IPS-NIHi11 (cell line): ENCODE results near the gene DOP1B.

Experiments
- DNase-seq: peaks from one replicate; pipeline ENCODE4 v3.0.0; 2012; ENCODE audit warnings: mixed read lengths, low spot score

The DOP1B gene

GRCh38 chr21:36202726-36203602 lies 46.3 kb downstream of the DOP1B start:
- no peak for DNase-seq

- DNase-seq = peak; percentile 38
Measured at GRCh38 chr21:36203603-36203889, 46.9 kb downstream of the DOP1B start.

GRCh38 chr21:36204980-36205379 lies 48.4 kb downstream of the DOP1B start:
- no peak for DNase-seq

GRCh38 chr21:36205962-36206361 lies 49.3 kb downstream of the DOP1B start:
- no peak for DNase-seq
